Fibroblast of pulmonary artery (primary cell): ENCODE data around the gene ZFP92.

Experiments
- DNase-seq: peaks from one replicate; pipeline ENCODE4 v3.0.0-alpha.2; 2010; ENCODE audit warnings: low read depth
- H3K4me3 ChIP-seq: replicated peaks from 2 replicates; pipeline ENCODE4 v1.5.1; 2011; ENCODE audit warnings: low read depth, mild to moderate bottlenecking, control low read depth, low read length, moderate library complexity
- TF ChIP-seq, protein P1 (sequence below): IDR thresholded peaks from 2 replicates; pipeline ENCODE4 v1.5.1; 2011; ENCODE audit warnings: mild to moderate bottlenecking, control low read depth, low read length, inconsistent platforms; ENCODE audit errors: missing control alignments

ZFP92 gene

DNA sequence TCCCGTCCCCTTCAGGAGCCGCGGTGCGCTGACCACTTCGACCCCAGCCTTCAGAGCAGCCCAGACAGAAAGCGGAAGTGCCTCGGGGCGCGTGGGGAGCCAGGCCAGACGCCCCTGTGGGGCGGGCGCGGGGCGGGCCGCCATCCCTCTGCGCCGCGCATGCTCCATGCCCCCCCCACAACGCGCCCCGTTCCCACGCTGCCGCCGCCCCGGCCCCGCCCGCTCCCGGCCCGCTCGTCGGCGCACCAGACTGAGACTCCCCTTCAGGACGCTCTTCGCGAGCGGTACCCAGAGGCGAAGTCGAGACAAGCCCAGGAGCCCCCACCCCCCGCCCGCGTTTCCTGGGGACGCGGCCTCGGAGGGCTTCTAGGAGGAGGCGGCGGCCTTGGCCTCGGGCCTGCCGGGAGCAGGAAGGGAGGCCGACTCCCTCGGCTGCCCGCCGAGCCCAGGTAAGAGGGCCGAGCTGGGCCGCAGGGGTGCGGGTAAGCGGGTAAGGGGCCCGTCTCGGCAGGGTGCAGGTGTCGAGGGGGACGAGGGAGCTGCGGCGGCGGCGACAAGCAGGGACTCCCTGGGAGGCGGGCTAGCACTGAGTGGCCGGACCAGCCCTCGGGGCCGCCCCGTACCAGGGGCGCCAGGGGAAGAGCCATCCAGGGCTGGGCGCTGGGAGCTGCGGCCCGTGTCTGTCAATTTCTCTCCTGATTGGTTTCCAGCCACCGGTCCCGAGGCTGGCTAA lies at the start of gene ZFP92:
ZFP92 (plus strand) TSS at position 218 of the 733 bp plus-strand sequence. CDS start 6,851 bp downstream, outside the sequence.
- no peak for DNase-seq
- TF ChIP-seq, protein P1, sequence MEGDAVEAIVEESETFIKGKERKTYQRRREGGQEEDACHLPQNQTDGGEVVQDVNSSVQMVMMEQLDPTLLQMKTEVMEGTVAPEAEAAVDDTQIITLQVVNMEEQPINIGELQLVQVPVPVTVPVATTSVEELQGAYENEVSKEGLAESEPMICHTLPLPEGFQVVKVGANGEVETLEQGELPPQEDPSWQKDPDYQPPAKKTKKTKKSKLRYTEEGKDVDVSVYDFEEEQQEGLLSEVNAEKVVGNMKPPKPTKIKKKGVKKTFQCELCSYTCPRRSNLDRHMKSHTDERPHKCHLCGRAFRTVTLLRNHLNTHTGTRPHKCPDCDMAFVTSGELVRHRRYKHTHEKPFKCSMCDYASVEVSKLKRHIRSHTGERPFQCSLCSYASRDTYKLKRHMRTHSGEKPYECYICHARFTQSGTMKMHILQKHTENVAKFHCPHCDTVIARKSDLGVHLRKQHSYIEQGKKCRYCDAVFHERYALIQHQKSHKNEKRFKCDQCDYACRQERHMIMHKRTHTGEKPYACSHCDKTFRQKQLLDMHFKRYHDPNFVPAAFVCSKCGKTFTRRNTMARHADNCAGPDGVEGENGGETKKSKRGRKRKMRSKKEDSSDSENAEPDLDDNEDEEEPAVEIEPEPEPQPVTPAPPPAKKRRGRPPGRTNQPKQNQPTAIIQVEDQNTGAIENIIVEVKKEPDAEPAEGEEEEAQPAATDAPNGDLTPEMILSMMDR: no peak

DNA sequence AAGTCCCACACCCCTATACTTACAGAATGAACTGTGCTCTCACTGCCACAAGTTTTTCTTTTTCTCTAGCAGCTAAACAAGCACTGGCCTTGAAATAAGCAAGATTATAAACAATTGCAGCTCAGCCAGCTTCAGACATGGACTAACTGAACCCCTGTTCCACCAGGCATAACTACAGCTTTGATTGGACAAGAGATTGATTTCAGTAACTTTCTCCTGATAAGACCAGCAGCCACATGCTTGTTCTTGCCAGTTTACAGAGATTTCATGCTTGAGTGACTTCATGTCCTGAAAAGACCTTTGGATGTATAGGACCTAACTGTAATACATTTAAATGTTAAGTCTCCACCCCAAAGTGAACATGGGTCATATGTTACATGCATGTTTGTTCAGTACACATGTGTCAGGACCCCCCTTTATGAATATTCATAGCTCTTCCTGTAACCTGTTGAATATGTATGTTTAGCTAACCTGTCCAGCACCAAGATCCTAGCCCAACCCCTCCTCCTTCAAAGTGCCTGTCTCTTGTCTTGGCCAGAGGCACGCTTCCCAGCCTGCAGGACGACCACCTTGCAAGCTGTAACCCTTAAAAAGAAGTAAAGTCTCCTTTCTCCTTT lies 49.4 kb upstream of the ZFP92 start:
- DNase-seq: no peak
- TF ChIP-seq, protein P1: no peak
- no peak overlapping the region for H3K4me3 ChIP-seq

More for the DNA sequence above, at the start of gene ZFP92:
- H3K4me3 ChIP-seq: peak within 1 kb of the TSS; percentile 44

DNA sequence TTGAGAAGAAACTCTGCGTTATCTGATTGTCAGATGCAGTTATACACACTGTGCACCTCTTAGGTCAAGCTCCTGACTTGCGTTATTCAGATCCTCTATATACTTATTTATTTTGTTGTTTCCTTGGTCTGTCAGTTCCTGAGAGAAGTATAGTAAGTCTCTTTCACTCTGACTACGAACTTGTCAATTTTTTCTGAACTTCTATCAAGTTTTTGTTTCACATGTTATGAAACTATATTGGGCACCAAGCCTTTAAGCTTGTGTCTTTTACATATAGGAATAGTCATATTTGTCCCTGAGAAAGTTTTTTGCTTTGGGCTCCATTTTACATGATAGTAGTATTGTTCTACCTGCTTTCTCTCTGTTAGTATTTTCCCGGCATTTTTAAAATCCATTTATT lies 45.6 kb upstream of the ZFP92 start:
- TF ChIP-seq, protein P1: no peak
- no peak for DNase-seq
- H3K4me3 ChIP-seq: no peak overlapping the region

- TF ChIP-seq, protein P1: no peak
- DNase-seq: no peak
- H3K4me3 ChIP-seq: no peak overlapping the region
Measured at GRCh38 chrX:153366119-153366518, 45.2 kb upstream of the ZFP92 start.

- TF ChIP-seq, protein P1: no peak
- DNase-seq: no peak
- H3K4me3 ChIP-seq: no peak overlapping the region
Measured at GRCh38 chrX:153366878-153367538, 44.3 kb upstream of the ZFP92 start.

GRCh38 chrX:153370293-153371055 lies 40.8 kb upstream of the ZFP92 start:
- no peak for DNase-seq
- TF ChIP-seq, protein P1: no peak
- H3K4me3 ChIP-seq: no peak overlapping the region
